HFFc6 (cell line): Measurements from ENCODE around the gene COTL1. TPM values are rescaled to one million over a fixed set of nuclear protein-coding genes. Genes with fewer than 3 reads are reported as not detected.

Experiments used
- DNase-seq: peaks from one replicate; pipeline ENCODE4 v3.0.0-alpha.2; 2018
- H3K27ac Mint-ChIP-seq: 2 replicates; pipeline ENCODE4 v1.8.0; 2020; ENCODE audit warnings: mild to moderate bottlenecking, mixed read lengths
- H3K27me3 Mint-ChIP-seq: 2 replicates; pipeline ENCODE4 v1.8.0; 2021; ENCODE audit warnings: mild to moderate bottlenecking, moderate library complexity, mixed read lengths; ENCODE audit not compliant: insufficient read depth
- H3K36me3 Mint-ChIP-seq: 2 replicates; pipeline ENCODE4 v1.8.0; 2021; ENCODE audit warnings: low read depth, mixed read lengths
- H3K4me1 Mint-ChIP-seq: 2 replicates; pipeline ENCODE4 v1.8.0; 2020; ENCODE audit warnings: low read depth, mixed read lengths
- H3K4me3 Mint-ChIP-seq: 2 replicates; pipeline ENCODE4 v1.8.0; 2020; ENCODE audit warnings: mild to moderate bottlenecking, moderate library complexity, mixed read lengths
- H3K9me3 Mint-ChIP-seq: 2 replicates; pipeline ENCODE4 v1.8.0; 2020; ENCODE audit warnings: mild to moderate bottlenecking, mixed read lengths
- CTCF ChIP-seq: fragments of 200-600 bp; sonication (generic); IDR thresholded peaks from 2 replicates; pipeline ENCODE4 v1.5.0; 2021; ENCODE audit warnings: antibody characterized with exemption, mild to moderate bottlenecking
- total RNA-seq, 6 experiments: library from RNA; stranded (reverse); fragmentation: NEBNext Ultra II Directional; extraction: Animal tissue kit (Norgen Biotek cat#: 25700); gene quantifications; 2 replicates in 1 of 6; 3 replicates in 5 of 6; pipeline ENCODE4 v1.2.3, GENCODE V29; 2021

COTL1 gene
- total RNA-seq, 6 experiments from 2014 or later = 580 to 681 (median 632) TPM

GRCh38 chr16:84641643-84642358, 23.9 kb upstream of the COTL1 start:
- H3K27me3 Mint-ChIP-seq = peaks cover 3% of the 10 kb centered on the region
- no peak for DNase-seq
- TF ChIP-seq CTCF = no peak
- H3K36me3 Mint-ChIP-seq = no peaks in the 10 kb centered on the region
- peak overlapping the region; percentile 6; the same call in 1 of the 2 replicates for H3K27ac Mint-ChIP-seq
- no peaks in the 10 kb centered on the region for H3K9me3 Mint-ChIP-seq
- no peak overlapping the region for H3K4me3 Mint-ChIP-seq
- H3K4me1 Mint-ChIP-seq = peaks cover 45% of the 10 kb centered on the region

GRCh38 chr16:84640145-84640544, 22.3 kb upstream of the COTL1 start:
- Mint-ChIP-seq H3K27me3 (peaks cover 4% of the 10 kb centered on the region), H3K9me3 (no peaks in the 10 kb centered on the region), H3K36me3 (no peaks in the 10 kb centered on the region), H3K4me3 (no peak overlapping the region), H3K27ac (no peak overlapping the region), H3K4me1 (peaks cover 45% of the 10 kb centered on the region)
- TF ChIP-seq CTCF = no peak
- no peak for DNase-seq

- DNase-seq = no peak
- TF ChIP-seq CTCF = no peak
- Mint-ChIP-seq H3K36me3 (no peaks in the 10 kb centered on the region), H3K9me3 (no peaks in the 10 kb centered on the region), H3K27me3 (peaks cover 4% of the 10 kb centered on the region), H3K4me1 (peaks cover 28% of the 10 kb centered on the region), H3K27ac (no peak overlapping the region), H3K4me3 (no peak overlapping the region)
Measured at GRCh38 chr16:84638231-84638806, 20.4 kb upstream of the COTL1 start.

GRCh38 chr16:84637709-84638108, 19.8 kb upstream of the COTL1 start:
- DNase-seq = no peak
- Mint-ChIP-seq H3K9me3 (no peaks in the 10 kb centered on the region), H3K4me1 (peaks cover 22% of the 10 kb centered on the region), H3K27me3 (peaks cover 4% of the 10 kb centered on the region), H3K4me3 (no peak overlapping the region), H3K27ac (no peak overlapping the region), H3K36me3 (no peaks in the 10 kb centered on the region)
- no peak for TF ChIP-seq CTCF

GRCh38 chr16:84635702-84636101, 17.8 kb upstream of the COTL1 start:
- no peak for TF ChIP-seq CTCF
- DNase-seq = no peak
- Mint-ChIP-seq H3K36me3 (no peaks in the 10 kb centered on the region), H3K9me3 (no peaks in the 10 kb centered on the region), H3K27ac (no peak overlapping the region), H3K4me1 (peaks cover 4% of the 10 kb centered on the region; the same call in 1 of the 2 replicates), H3K27me3 (peaks cover 4% of the 10 kb centered on the region), H3K4me3 (no peak overlapping the region)
